Adrenal gland (tissue), 5 donors: ENCODE data around the gene LMAN2.

Source experiments
- CTCF ChIP-seq, 6 experiments: fragments of 450-650 bp in 4 of 6; fragments of 200-600 bp in 2 of 6; sonication (generic) in 1 of 6; IDR thresholded peaks; 1 replicate in 5 of 6; 2 replicates in 1 of 6; pipeline versions ENCODE4 v1.5.1 to v1.8.0; 2016 to 2021; ENCODE audit warnings: antibody characterized with exemption in 6 of 6, mild to moderate bottlenecking in 2 of 6, moderate library complexity in 1 of 6
- POLR2A ChIP-seq, 2 donors: fragments of 450-650 bp; IDR thresholded peaks; one replicate each; pipeline ENCODE4 v1.6.1; 2017; ENCODE audit warnings: antibody characterized with exemption in 2 of 2, mild to moderate bottlenecking in 2 of 2, moderate library complexity in 1 of 2
- donor health status: DM: no; HTN: no; CAD: no.

- TF ChIP-seq CTCF (IDR thresholded peaks at IDR 0.05) (no peak), POLR2A (IDR thresholded peaks at IDR 0.05) (no peak)
Measured at GRCh38 chr5:177354711-177355110, 3.2 kb upstream of the LMAN2 start.
